MG63 (cell line): ENCODE measurements around the gene ALOX15. TPM values are rescaled to one million over a fixed set of nuclear protein-coding genes. Genes with fewer than 3 reads are reported as not detected.
"Not testable (repeated sequence)": the region's sequence is repeated elsewhere in the genome, so short reads cannot be mapped to it uniquely, and the experiment has no call there.

Source experiments
- DNase-seq: peaks from one replicate; pipeline ENCODE4 v3.0.0-alpha.2; 2020
- H3K27me3 ChIP-seq: fragments of 250-450 bp; sonication (Bioruptor Pico); 2 replicates; pipeline ENCODE4 v1.5.1; 2020; ENCODE audit warnings: mild to moderate bottlenecking, moderate library complexity
- H3K36me3 ChIP-seq: fragments of 250-450 bp; sonication (Bioruptor Pico); 2 replicates; pipeline ENCODE4 v1.5.1; 2020; ENCODE audit warnings: mild to moderate bottlenecking, moderate library complexity
- H3K4me3 ChIP-seq: fragments of 250-450 bp; sonication (Bioruptor Pico); 2 replicates; pipeline ENCODE4 v1.5.1; 2020; ENCODE audit warnings: mild to moderate bottlenecking, moderate library complexity
- H3K9me3 ChIP-seq: fragments of 250-450 bp; sonication (Bioruptor Pico); 2 replicates; pipeline ENCODE4 v1.5.1; 2020; ENCODE audit warnings: mild to moderate bottlenecking, moderate library complexity
- total RNA-seq: library from RNA; depleted of rRNA; stranded (reverse); fragments of >200 nt; shearing (Covaris generic); gene quantifications from 2 replicates; pipeline ENCODE4 v1.2.3, GENCODE V29; 2014; ENCODE audit warnings: low replicate concordance

The ALOX15 gene
- total RNA-seq, 1 experiment from 2014 or later: not detected

- no peaks in the 10 kb centered on the region for H3K9me3 ChIP-seq
- H3K36me3 ChIP-seq: no peaks in the 10 kb centered on the region
- H3K4me3 ChIP-seq: no peak overlapping the region
- DNase-seq: no peak
- H3K27me3 ChIP-seq: no peaks in the 10 kb centered on the region
These were observed 22.2 kb upstream of the ALOX15 start for GRCh38 chr17:4663711-4664110.

- peak; percentile 11 for DNase-seq
These were observed 17.2 kb upstream of the ALOX15 start for GRCh38 chr17:4658478-4659305.

GRCh38 chr17:4657678-4658077 is 16.2 kb upstream of the ALOX15 start:
- no peaks in the 10 kb centered on the region for H3K9me3 ChIP-seq
- H3K27me3 ChIP-seq: no peaks in the 10 kb centered on the region
- no peaks in the 10 kb centered on the region for H3K36me3 ChIP-seq
- H3K4me3 ChIP-seq: no peak overlapping the region
- DNase-seq: no peak

More at GRCh38 chr17:4658478-4659305, 17.2 kb upstream of the ALOX15 start:
- Histone ChIP-seq H3K4me3 (no peak overlapping the region), H3K36me3 (no peaks in the 10 kb centered on the region), H3K9me3 (no peaks in the 10 kb centered on the region), H3K27me3 (no peaks in the 10 kb centered on the region)

GRCh38 chr17:4655933-4656332 is 14.5 kb upstream of the ALOX15 start:
- not testable (repeated sequence) for DNase-seq, H3K9me3 ChIP-seq, H3K27me3 ChIP-seq, H3K4me3 ChIP-seq, H3K36me3 ChIP-seq

GRCh38 chr17:4652997-4653396 is 11.5 kb upstream of the ALOX15 start:
- Histone ChIP-seq H3K4me3 (no peak overlapping the region), H3K36me3 (no peaks in the 10 kb centered on the region), H3K27me3 (no peaks in the 10 kb centered on the region), H3K9me3 (no peaks in the 10 kb centered on the region)
- DNase-seq: no peak

GRCh38 chr17:4648741-4649140 is 7.3 kb upstream of the ALOX15 start:
- DNase-seq: no peak
- Histone ChIP-seq H3K9me3 (no peaks in the 10 kb centered on the region), H3K36me3 (no peaks in the 10 kb centered on the region), H3K4me3 (no peak overlapping the region), H3K27me3 (peaks cover 2% of the 10 kb centered on the region; the same call in 1 of the 2 replicates)

- no peak overlapping the region for H3K4me3 ChIP-seq
- H3K36me3 ChIP-seq: no peaks in the 10 kb centered on the region
- no peak for DNase-seq
- peaks cover 12% of the 10 kb centered on the region for H3K27me3 ChIP-seq
- no peaks in the 10 kb centered on the region for H3K9me3 ChIP-seq
These were observed 4.2 kb upstream of the ALOX15 start for GRCh38 chr17:4645642-4646041.

GRCh38 chr17:4643676-4644075 is 2.2 kb upstream of the ALOX15 start:
- Histone ChIP-seq H3K36me3 (no peaks in the 10 kb centered on the region), H3K27me3 (peaks cover 12% of the 10 kb centered on the region), H3K9me3 (no peaks in the 10 kb centered on the region), H3K4me3 (no peak overlapping the region)
- DNase-seq: no peak

- Histone ChIP-seq H3K27me3 (peaks cover 12% of the 10 kb centered on the region), H3K4me3 (no peak overlapping the region), H3K36me3 (no peaks in the 10 kb centered on the region), H3K9me3 (no peaks in the 10 kb centered on the region)
- no peak for DNase-seq
These were observed 808 bp upstream of the ALOX15 start for GRCh38 chr17:4642286-4642685.

- not testable (repeated sequence) for H3K4me3 ChIP-seq, DNase-seq, H3K9me3 ChIP-seq, H3K36me3 ChIP-seq
- H3K27me3 ChIP-seq: peaks cover 12% of the 10 kb centered on the region
These were observed 799 bp downstream of the ALOX15 start for GRCh38 chr17:4640569-4641188.

GRCh38 chr17:4639301-4640059 is 2.0 kb downstream of the ALOX15 start:
- DNase-seq: peak; percentile 8
- H3K27me3 ChIP-seq: peaks cover 12% of the 10 kb centered on the region
- H3K4me3 ChIP-seq, H3K9me3 ChIP-seq, H3K36me3 ChIP-seq: not testable (repeated sequence)

- not testable (repeated sequence) for H3K9me3 ChIP-seq, H3K36me3 ChIP-seq, DNase-seq, H3K4me3 ChIP-seq
- peaks cover 10% of the 10 kb centered on the region for H3K27me3 ChIP-seq
These were observed 2.7 kb downstream of the ALOX15 start for GRCh38 chr17:4638766-4639165.

- Histone ChIP-seq H3K27me3 (peaks cover 5% of the 10 kb centered on the region), H3K9me3 (no peaks in the 10 kb centered on the region), H3K4me3 (no peak overlapping the region), H3K36me3 (no peaks in the 10 kb centered on the region)
- DNase-seq: no peak
These were observed 4.9 kb downstream of the ALOX15 start for GRCh38 chr17:4636474-4637100.

- Histone ChIP-seq H3K9me3 (no peaks in the 10 kb centered on the region), H3K36me3 (no peaks in the 10 kb centered on the region), H3K4me3 (no peak overlapping the region), H3K27me3 (no peaks in the 10 kb centered on the region)
- DNase-seq: no peak
These were observed 5.6 kb downstream of the ALOX15 start for GRCh38 chr17:4635823-4636375.

- Histone ChIP-seq H3K4me3 (no peak overlapping the region), H3K9me3 (no peaks in the 10 kb centered on the region), H3K36me3 (no peaks in the 10 kb centered on the region), H3K27me3 (no peaks in the 10 kb centered on the region)
- DNase-seq: peak; percentile 34
These were observed 6.5 kb downstream of the ALOX15 start for GRCh38 chr17:4634976-4635375.

- Histone ChIP-seq H3K9me3 (no peaks in the 10 kb centered on the region), H3K36me3 (no peaks in the 10 kb centered on the region), H3K4me3 (no peak overlapping the region), H3K27me3 (no peaks in the 10 kb centered on the region)
- no peak for DNase-seq
These were observed 7.8 kb downstream of the ALOX15 start for GRCh38 chr17:4633643-4634042.

GRCh38 chr17:4632581-4632920 is 8.9 kb downstream of the ALOX15 start:
- Histone ChIP-seq H3K27me3 (no peaks in the 10 kb centered on the region), H3K36me3 (no peaks in the 10 kb centered on the region), H3K9me3 (no peaks in the 10 kb centered on the region), H3K4me3 (no peak overlapping the region)
- DNase-seq: no peak
